HepG2 (cell line): Measurements from ENCODE around the gene LCE1B.

Experiments
- ATF2 ChIP-seq: sonication (generic); formaldehyde crosslinking; IDR thresholded peaks from 2 replicates; pipeline ENCODE4 v1.4.0; 2020; ENCODE audit warnings: missing genetic modification reagents
- CHD2 ChIP-seq: IDR thresholded peaks from 2 replicates; pipeline ENCODE4 v1.6.1; 2011; ENCODE audit warnings: low read depth, low read length, improper control_type of control experiment
- ETS1 ChIP-seq: sonication (generic); formaldehyde crosslinking; IDR thresholded peaks from 2 replicates; pipeline ENCODE4 v1.4.0; 2020; ENCODE audit warnings: missing genetic modification reagents
- HBP1 ChIP-seq: IDR thresholded peaks from 2 replicates; pipeline ENCODE4 v1.6.1; 2016; ENCODE audit warnings: low read depth, control low read depth
- KDM6A ChIP-seq: IDR thresholded peaks from 2 replicates; pipeline ENCODE4 v1.6.1; 2016; ENCODE audit warnings: low read depth
- POLR2A ChIP-seq, 2 experiments: IDR thresholded peaks; 2 replicates each; pipeline ENCODE4 v1.6.1; 2011; ENCODE audit warnings: low read depth in 2 of 2, low read length in 2 of 2, mild to moderate bottlenecking in 1 of 2, moderate library complexity in 1 of 2; ENCODE audit not compliant: insufficient read depth in 1 of 2
- TAF1 ChIP-seq: sonication (generic); formaldehyde crosslinking; IDR thresholded peaks from 2 replicates; pipeline ENCODE4 v1.4.0; 2020; ENCODE audit warnings: missing genetic modification reagents
- TAF15 ChIP-seq: fragments of 200-400 bp; formaldehyde crosslinking; IDR thresholded peaks from one replicate; pipeline ENCODE4 v1.6.1; 2018; ENCODE audit warnings: mild to moderate bottlenecking, low read depth, low read length; ENCODE audit not compliant: poor library complexity, severe bottlenecking
- TBX3 ChIP-seq: fragments of 450-650 bp; IDR thresholded peaks from 2 replicates; pipeline ENCODE4 v1.6.1; 2017; ENCODE audit warnings: antibody characterized with exemption, mild to moderate bottlenecking, inconsistent platforms, borderline replicate concordance
- YY1 ChIP-seq: IDR thresholded peaks from 2 replicates; pipeline ENCODE4 v1.6.1; 2011; ENCODE audit warnings: low read length, low read depth, moderate library complexity, mild to moderate bottlenecking; ENCODE audit not compliant: insufficient read depth, insufficient replicate concordance
- ZNF207 ChIP-seq: fragments of 450-650 bp; IDR thresholded peaks from 2 replicates; pipeline ENCODE4 v1.6.1; 2016; ENCODE audit warnings: antibody characterized with exemption, borderline replicate concordance
- TF ChIP-seq, protein P1 (sequence below): IDR thresholded peaks from 2 replicates; pipeline ENCODE4 v1.6.1; 2012; ENCODE audit warnings: inconsistent platforms
- TF ChIP-seq, protein P2 (sequence below), 2 experiments: sonication (generic) in 1 of 2; formaldehyde crosslinking in 1 of 2; IDR thresholded peaks; 2 replicates each; pipeline versions ENCODE4 v1.5.1 to v1.6.1; 2011 to 2020; ENCODE audit warnings: borderline replicate concordance in 1 of 2, low read depth in 1 of 2, low read length in 1 of 2, mild to moderate bottlenecking in 1 of 2, missing genetic modification reagents in 1 of 2, moderate library complexity in 1 of 2
- TF ChIP-seq, protein P3 (sequence below): sonication (generic); formaldehyde crosslinking; IDR thresholded peaks from 2 replicates; pipeline ENCODE4 v1.5.0; 2020; ENCODE audit warnings: mild to moderate bottlenecking, missing genetic modification reagents, moderate library complexity

DNA sequence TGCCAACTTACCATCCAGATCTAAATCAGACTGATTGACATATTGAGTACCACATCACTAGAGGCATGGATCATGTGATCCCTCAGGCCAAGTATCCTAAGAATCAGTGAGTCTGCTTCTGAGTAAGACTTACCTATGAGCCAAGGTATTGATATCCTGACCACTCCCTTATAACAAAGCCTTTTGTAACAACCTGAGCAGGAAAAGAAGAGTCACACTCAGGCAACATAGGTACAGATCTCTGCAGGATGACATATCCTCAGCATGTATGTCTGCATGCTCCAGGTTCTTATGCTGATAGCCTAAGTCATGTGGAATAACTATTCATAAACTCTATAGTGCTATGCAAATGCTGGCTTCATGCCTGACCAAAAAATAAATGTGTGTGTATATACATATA lies 13.2 kb downstream of the LCE1B start:
- no peak for TF ChIP-seq ZNF207
- TF ChIP-seq TAF1 (CRISPR knock-in tag): no peak
- TF ChIP-seq ATF2: no peak
- TF ChIP-seq, protein P1, sequence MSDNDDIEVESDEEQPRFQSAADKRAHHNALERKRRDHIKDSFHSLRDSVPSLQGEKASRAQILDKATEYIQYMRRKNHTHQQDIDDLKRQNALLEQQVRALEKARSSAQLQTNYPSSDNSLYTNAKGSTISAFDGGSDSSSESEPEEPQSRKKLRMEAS: no peak
- no peak for TF ChIP-seq POLR2A (IDR thresholded peaks at IDR 0.05; ENCODE audit: insufficient read depth in 1 of 2, low read depth in 2 of 2, low read length in 2 of 2)
- TF ChIP-seq CHD2: no peak
- TF ChIP-seq ETS1: no peak
- no peak for TF ChIP-seq TAF15
- TF ChIP-seq, protein P2, sequence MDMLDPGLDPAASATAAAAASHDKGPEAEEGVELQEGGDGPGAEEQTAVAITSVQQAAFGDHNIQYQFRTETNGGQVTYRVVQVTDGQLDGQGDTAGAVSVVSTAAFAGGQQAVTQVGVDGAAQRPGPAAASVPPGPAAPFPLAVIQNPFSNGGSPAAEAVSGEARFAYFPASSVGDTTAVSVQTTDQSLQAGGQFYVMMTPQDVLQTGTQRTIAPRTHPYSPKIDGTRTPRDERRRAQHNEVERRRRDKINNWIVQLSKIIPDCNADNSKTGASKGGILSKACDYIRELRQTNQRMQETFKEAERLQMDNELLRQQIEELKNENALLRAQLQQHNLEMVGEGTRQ (IDR thresholded peaks at IDR 0.05; ENCODE audit: low read depth, low read length): no peak
- TF ChIP-seq, protein P2 (CRISPR knock-in tag; IDR thresholded peaks at IDR 0.05; ENCODE audit: borderline replicate concordance): no peak
- no peak for TF ChIP-seq HBP1
- TF ChIP-seq YY1: no peak
- TF ChIP-seq KDM6A: no peak
- TF ChIP-seq, protein P3, sequence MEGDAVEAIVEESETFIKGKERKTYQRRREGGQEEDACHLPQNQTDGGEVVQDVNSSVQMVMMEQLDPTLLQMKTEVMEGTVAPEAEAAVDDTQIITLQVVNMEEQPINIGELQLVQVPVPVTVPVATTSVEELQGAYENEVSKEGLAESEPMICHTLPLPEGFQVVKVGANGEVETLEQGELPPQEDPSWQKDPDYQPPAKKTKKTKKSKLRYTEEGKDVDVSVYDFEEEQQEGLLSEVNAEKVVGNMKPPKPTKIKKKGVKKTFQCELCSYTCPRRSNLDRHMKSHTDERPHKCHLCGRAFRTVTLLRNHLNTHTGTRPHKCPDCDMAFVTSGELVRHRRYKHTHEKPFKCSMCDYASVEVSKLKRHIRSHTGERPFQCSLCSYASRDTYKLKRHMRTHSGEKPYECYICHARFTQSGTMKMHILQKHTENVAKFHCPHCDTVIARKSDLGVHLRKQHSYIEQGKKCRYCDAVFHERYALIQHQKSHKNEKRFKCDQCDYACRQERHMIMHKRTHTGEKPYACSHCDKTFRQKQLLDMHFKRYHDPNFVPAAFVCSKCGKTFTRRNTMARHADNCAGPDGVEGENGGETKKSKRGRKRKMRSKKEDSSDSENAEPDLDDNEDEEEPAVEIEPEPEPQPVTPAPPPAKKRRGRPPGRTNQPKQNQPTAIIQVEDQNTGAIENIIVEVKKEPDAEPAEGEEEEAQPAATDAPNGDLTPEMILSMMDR (CRISPR knock-in tag): no peak
- no peak for TF ChIP-seq TBX3
